ENCODE measurements around the gene PGAP6.

Gene PGAP6

DNA sequence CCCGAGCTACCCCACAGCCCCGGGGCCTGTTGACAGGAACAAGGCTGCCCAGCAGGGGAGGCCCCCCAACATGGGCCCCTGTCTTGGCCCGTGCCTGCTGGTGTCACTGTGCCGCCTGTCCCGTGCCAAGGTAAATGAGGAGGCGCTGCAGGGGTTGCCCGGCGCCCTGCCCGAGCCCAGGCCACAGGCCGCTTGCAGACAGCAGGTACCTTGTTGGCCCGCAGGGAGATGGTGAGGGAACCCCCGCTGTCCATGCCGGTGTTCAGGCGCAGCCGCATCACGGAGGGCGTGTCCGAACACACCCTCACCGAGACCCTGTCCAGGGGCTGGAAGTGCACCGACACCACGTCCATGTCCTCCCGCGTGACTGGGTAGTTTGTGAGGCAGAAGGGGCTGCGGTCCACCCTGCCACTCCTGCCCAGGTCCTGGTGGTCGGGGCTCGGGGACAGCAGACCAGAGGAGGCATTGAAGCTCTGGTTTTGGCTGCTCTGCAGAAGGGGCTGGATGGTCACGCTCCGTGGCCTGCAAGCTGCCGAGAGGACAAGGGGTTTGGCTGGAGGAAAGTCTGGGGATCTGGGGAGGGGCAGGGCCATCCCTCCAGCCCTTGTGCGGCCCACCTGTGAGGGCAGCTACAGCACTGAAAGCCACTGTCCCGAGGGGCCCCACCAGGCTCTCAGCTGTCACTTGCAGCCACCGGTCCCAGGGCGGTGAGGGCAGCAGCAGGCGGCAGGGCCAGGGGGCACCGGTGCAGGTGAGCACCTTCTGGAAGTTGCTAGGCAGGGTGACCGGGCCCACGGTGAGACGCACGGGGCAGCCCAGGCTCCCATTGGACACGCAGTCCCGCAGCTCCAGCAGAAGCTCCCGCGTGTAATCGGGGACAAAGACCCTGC is 5.6 kb downstream of the PGAP6 start:
- TF ChIP-seq, protein P1, sequence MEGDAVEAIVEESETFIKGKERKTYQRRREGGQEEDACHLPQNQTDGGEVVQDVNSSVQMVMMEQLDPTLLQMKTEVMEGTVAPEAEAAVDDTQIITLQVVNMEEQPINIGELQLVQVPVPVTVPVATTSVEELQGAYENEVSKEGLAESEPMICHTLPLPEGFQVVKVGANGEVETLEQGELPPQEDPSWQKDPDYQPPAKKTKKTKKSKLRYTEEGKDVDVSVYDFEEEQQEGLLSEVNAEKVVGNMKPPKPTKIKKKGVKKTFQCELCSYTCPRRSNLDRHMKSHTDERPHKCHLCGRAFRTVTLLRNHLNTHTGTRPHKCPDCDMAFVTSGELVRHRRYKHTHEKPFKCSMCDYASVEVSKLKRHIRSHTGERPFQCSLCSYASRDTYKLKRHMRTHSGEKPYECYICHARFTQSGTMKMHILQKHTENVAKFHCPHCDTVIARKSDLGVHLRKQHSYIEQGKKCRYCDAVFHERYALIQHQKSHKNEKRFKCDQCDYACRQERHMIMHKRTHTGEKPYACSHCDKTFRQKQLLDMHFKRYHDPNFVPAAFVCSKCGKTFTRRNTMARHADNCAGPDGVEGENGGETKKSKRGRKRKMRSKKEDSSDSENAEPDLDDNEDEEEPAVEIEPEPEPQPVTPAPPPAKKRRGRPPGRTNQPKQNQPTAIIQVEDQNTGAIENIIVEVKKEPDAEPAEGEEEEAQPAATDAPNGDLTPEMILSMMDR (IDR thresholded peaks at IDR 0.05; ENCODE audit: extremely low read depth, missing control alignments): no peak
- DNase-seq (ENCODE audit: low spot score): no peak

DNA sequence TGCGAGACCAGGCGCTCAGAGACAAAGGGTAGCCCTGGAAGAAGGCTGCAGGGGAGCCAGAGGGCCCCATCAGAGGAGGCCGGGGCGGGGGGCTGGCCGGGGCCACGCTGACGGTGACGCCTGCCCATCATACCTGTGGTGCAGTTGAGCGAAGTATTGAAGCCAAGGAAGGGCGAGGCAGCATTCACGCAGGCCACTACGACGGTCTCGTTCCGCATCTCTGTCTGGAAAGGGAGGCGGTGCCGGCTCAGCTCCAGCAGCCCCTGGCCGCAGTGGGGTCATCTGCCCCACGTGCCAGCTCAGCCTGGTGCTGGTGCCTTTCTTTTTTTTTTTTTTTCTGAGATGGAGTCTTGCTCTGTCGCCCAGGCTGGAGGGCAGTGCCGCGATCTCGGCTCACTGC is 6.6 kb downstream of the PGAP6 start:
- no peak for DNase-seq (ENCODE audit: low spot score)
- TF ChIP-seq, protein P1 (IDR thresholded peaks at IDR 0.05; ENCODE audit: extremely low read depth, missing control alignments): no peak

DNA sequence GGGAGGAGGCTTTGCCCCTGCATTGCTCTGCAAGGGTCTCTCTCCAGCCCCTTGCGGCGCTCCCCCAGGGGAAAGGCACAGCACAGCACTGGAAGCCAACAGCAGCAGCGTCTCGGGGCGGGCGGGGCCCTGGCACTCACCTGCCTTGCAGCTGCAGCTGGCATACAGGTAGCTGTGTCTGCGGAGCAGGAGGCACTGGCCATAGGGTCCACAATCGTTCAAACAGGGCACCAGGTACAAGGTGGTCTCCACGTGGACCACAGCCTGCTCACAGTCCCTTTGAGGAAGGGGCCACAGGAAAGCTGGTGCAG is 7.2 kb downstream of the PGAP6 start:
- DNase-seq (ENCODE audit: low spot score): no peak
- TF ChIP-seq, protein P1 (IDR thresholded peaks at IDR 0.05; ENCODE audit: extremely low read depth, missing control alignments): no peak

DNA sequence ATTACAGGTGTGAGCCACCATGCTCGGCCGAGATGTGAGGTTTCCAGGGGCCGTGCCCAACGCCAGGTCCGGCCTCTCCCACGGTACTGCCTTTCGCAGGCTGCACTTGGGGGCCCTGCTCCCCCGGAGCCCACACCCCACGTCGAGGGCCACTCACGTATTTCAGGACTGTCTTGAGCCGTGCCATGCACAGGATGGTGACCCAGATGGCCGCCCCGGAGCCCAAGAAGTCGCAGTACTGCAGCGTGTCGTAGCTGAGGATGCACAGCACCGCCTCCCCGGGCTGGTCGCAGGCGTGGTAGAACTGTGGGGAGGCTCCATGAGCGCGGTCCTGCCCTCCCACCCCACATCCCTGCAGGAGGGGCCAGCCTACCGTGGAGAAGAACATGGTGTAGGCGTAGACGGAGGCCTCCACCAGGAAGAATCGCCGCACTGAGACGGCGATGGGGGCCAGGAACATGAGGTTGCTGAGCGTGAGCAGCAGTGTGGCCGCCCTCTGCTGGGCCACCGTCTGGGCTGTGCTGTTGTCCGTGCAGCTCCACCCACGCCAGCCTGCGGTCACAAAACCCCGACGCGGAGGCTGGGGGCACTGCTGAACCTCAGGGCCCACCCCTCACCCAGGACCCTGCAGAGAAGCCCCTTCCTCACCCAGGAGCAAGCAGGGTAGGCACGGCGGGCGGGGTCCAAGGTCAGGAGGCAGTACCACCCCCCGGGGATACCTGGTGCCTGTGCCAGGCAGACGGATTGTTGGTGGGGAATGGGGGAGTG is 7.7 kb downstream of the PGAP6 start:
- TF ChIP-seq, protein P1 (IDR thresholded peaks at IDR 0.05; ENCODE audit: extremely low read depth, missing control alignments): no peak
- no peak for DNase-seq (ENCODE audit: low spot score)

DNA sequence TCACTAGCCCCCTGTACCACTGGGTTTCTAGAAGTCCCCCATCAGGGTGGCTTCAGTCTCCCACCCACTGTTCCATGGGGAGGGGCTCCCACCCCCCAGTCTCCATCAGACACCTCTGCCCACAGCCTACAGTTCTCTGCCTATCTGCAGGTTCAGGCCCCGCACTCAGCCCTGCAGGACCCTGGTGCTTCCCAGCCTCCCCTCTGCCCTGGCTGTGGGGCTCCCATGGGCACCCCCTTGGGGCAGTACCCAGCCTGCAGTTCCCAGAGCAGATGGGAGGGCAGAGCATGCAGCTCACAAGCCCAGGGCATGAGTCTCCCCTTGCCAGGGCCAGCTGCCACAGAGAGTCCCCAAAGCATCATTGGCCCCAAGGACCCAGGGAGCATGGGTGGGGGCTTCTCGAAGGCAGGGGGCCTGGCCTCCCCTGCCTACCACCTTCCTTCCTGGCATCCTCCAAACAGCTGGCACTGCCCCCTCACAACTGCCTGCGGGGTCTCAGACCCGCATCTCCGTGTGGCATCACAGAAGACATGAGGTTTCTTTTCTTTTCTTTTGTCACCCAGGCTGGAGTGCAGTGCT is 8.7 kb downstream of the PGAP6 start:
- TF ChIP-seq, protein P1 (IDR thresholded peaks at IDR 0.05; ENCODE audit: extremely low read depth, missing control alignments): no peak
- DNase-seq (ENCODE audit: low spot score): no peak

DNA sequence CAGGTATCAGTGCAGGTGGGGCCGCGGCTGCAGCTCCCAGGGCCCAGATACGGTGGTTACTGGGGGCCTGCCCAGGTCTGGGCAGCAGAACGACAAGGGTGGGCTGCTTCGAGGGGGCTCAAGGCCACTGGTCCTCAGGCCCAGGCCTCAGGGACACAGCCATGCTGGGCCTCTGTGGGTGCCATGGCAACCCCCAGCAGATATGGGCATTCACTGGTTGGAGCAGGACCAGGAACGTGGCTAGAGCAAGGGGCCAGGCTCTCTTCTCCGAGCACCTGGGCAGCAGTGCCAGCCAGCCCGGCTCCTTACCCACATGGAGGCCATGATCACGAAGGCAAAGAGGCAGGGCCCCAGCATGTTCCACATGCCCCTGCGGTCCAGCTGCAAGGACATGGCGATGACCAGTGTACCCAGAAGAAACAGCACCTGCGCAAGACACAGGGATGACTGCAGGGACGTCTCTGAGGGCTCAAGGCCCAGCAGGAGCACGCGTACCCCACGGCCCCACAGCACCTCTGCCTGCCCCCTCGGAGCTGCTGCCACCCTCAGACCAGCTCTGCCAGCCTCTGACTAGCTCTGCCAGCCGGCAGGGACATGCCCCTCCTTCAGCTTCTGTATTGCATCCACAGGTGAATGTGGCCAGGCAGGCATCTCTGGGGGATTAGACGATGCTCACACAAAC is 9.3 kb downstream of the PGAP6 start:
- DNase-seq (ENCODE audit: low spot score): no peak
- TF ChIP-seq, protein P1 (IDR thresholded peaks at IDR 0.05; ENCODE audit: extremely low read depth, missing control alignments): no peak

Data from GM20000 (cell line).